HG02840 (cell line): ENCODE results near the gene MEGF11.

Source experiments
- ATAC-seq: cut with Tn5 transposase; IDR thresholded peaks from one replicate; pipeline ENCODE4 v1.9.1; 2021; ENCODE audit warnings: mild to moderate bottlenecking, moderate library complexity, moderate number of reproducible peaks; ENCODE audit not compliant: unreplicated experiment, low FRiP score

Gene MEGF11

GRCh38 chr15:66253418-66254088 lies at the start of gene MEGF11:
Gene MEGF11, minus strand, starts transcription at chr15:66253750. Its CDS starts 125,347 bp downstream, at chr15:66128403.
- ATAC-seq: no peak

GRCh38 chr15:66302489-66303278 lies 49.1 kb upstream of the MEGF11 start:
- no peak for ATAC-seq

- ATAC-seq: no peak
Measured at GRCh38 chr15:66298803-66299251, 45.3 kb upstream of the MEGF11 start.

GRCh38 chr15:66296186-66296585 lies 42.6 kb upstream of the MEGF11 start:
- no peak for ATAC-seq

- no peak for ATAC-seq
Measured at GRCh38 chr15:66294932-66295235, 41.3 kb upstream of the MEGF11 start.

GRCh38 chr15:66294157-66294931 lies 40.8 kb upstream of the MEGF11 start:
- peak; percentile 8 for ATAC-seq

- ATAC-seq: peak; percentile 65
Measured at GRCh38 chr15:66293419-66294156, 40.0 kb upstream of the MEGF11 start, which contains the start of gene DIS3L. Gene DIS3L, plus strand, starts transcription at chr15:66293568. Its CDS starts 29 bp downstream, at chr15:66293597.

GRCh38 chr15:66292571-66293418 lies 39.2 kb upstream of the MEGF11 start:
- no peak for ATAC-seq

GRCh38 chr15:66291816-66292570 lies 38.4 kb upstream of the MEGF11 start:
- no peak for ATAC-seq

- ATAC-seq: no peak
Measured at GRCh38 chr15:66290518-66290917, 37.0 kb upstream of the MEGF11 start.

- no peak for ATAC-seq
Measured at GRCh38 chr15:66290007-66290406, 36.5 kb upstream of the MEGF11 start.

- ATAC-seq: no peak
Measured at GRCh38 chr15:66288551-66289185, 35.1 kb upstream of the MEGF11 start.

- ATAC-seq: no peak
Measured at GRCh38 chr15:66288093-66288492, 34.5 kb upstream of the MEGF11 start.

GRCh38 chr15:66287461-66288057 lies 34.0 kb upstream of the MEGF11 start:
- ATAC-seq: no peak

- no peak for ATAC-seq
Measured at GRCh38 chr15:66285533-66286280, 32.2 kb upstream of the MEGF11 start.

- no peak for ATAC-seq
Measured at GRCh38 chr15:66284271-66284670, 30.7 kb upstream of the MEGF11 start.

GRCh38 chr15:66278671-66279070 lies 25.1 kb upstream of the MEGF11 start:
- no peak for ATAC-seq
